Subcutaneous adipose tissue (tissue), 4 donors: ENCODE data around the gene MPND. TPM values are rescaled to one million over a fixed set of nuclear protein-coding genes. Genes with fewer than 3 reads are reported as not detected.

ENCODE experiments used
- total RNA-seq, 4 donors: library from RNA; depleted of rRNA; stranded (reverse); fragments of >200 nt; gene quantifications; one replicate each; pipeline ENCODE4 v1.1.0, GENCODE V29; 2016
- TF ChIP-seq, protein P1 (sequence below): fragments of 450-650 bp; IDR thresholded peaks from one replicate; pipeline ENCODE4 v1.5.1; 2016; ENCODE audit warnings: low read depth, mild to moderate bottlenecking, control low read depth, antibody characterized with exemption, moderate library complexity

The MPND gene
- total RNA-seq, 4 donors from 2014 or later: 3.8 to 13.2 (median 8.4) TPM

DNA sequence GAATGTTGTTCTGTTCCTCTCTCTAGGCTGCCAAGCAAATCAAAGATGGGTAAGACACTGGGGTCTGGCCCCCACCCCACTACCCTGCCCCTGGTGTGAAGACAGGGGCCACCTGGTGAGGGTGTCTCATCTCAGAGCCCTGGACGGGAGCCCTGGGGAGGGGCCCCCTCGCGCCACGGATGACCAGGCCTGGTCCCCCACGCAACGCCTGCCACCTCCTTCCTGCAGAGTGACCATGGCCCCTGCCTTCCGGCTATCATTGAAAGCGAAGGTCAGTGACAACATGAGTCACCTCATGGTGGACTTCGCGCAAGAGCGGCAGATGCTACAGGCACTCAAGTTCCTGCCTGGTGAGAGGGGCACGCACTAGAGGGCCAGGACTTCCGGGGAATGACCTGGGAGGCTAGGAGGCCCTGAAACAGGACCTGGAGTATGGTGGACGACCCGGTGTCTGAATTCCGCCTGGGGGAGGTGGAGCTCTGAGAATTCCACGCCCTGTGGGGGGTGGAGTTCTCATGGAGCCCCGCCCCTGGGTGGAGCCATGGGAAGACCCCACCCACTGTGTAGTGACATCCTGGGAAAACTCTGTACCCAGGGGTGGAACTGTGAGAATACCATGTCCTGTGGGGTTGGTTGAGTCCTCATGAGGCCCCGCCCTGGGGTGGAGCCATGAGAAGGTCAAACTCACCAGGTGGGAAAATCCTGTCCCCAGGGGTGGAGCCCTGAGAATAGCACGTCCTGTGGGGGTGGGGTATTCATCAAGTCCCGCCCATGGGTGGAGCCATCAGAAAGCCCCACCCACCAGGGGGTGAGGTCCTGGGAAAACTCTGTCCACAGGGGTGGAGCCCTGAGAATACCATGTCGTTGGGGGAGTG, 32.9 kb upstream of the MPND start:
- TF ChIP-seq, protein P1, sequence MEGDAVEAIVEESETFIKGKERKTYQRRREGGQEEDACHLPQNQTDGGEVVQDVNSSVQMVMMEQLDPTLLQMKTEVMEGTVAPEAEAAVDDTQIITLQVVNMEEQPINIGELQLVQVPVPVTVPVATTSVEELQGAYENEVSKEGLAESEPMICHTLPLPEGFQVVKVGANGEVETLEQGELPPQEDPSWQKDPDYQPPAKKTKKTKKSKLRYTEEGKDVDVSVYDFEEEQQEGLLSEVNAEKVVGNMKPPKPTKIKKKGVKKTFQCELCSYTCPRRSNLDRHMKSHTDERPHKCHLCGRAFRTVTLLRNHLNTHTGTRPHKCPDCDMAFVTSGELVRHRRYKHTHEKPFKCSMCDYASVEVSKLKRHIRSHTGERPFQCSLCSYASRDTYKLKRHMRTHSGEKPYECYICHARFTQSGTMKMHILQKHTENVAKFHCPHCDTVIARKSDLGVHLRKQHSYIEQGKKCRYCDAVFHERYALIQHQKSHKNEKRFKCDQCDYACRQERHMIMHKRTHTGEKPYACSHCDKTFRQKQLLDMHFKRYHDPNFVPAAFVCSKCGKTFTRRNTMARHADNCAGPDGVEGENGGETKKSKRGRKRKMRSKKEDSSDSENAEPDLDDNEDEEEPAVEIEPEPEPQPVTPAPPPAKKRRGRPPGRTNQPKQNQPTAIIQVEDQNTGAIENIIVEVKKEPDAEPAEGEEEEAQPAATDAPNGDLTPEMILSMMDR: no peak

DNA sequence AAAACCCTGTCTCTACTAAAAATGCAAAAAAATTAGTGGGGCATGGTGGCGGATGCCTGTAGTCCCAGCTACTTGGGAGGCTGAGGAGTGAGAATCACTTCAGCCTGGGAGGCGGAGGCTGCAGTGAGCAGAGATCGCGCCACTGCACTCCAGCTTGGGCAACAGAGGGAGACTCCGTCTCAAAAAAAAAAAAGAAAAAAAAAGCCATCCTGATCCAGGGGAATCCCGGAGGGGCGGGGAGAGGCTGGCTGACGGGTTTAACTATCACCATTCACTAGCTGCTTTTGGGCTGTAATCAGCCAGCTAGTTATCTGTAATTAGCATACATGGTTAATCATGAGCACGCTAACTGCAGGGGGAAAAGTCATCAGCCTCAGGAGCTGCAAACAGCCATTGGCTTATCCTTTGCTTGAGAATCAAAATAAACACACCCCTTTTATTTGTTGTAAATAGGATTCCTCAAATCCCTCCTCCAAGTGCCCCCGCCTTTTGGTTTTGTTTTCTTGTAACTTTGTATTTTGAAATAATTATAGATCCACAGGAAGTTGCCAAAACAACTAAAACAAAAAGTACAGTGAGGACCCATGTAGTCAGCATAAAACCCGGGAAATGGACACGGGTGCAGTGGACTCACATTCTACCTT, 29.4 kb upstream of the MPND start:
- TF ChIP-seq, protein P1: no peak

DNA sequence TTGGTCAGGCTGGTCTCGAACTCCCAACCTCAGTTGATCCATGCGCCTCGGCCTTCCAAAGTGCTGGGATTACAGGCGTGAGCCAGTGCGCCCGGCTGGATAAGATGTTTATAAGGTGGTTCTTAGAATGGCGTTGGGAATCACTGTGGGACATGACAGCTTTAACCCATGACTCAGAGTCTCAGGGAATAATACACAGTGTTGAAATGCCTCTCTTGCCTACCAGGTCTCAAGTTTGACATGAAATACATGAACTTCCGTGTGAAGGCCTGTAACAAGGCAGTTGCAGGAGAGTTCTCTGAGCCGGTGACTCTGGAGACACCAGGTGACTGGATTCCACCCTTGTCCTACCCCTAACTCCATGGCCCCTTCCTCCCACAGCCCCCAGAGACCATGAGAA, 26.4 kb upstream of the MPND start:
- TF ChIP-seq, protein P1: no peak

DNA sequence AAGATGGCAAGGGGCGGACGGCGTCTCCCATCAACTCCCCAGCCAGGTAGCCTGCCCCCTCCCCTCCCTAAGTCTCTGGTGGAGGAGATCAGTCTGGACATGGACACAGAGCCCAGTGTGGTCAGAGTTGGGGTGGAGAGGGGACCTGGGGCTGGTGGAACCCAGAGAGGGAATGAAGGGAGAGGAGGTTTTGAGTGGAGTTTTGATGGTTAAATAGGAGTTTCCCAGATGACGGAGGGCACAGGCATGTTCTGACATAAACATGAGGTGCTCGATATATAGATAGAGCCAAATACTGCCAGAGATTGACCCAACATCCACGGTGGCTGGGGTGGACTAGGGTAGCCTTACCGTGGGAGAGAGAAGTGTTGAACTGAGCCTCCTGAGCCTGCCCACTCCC, 24.9 kb upstream of the MPND start:
- TF ChIP-seq, protein P1: no peak

DNA sequence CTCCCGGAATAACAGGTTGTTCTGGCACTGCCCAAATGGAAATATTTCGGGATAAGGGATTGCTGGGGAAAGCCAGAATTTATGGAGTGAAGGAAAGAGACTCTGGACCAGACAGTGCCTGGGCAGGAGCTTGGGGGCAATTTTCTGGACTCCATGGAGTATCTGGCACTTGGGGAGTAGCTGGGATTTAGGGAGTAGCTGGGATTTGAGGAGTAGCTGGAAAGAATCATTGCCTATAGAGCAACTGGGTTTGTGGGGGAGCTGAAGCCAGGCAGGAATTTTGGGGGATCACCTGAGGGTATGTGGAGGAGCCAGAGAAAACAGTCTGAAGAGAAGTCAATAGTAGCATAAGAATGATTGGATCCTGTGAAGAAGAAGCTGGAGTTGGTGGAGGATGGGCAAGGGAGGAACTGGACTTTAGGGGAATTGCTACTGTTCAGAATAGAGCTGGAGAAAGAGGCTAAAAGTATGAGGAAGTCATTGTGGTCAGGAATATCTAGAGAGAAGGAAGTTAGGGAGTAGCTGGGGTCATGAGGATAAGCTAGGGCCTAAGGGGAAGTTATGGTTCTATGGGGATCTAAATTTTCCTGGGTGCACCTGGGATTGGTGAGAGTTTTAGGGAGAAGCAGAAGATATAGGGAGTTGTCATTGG, 24.2 kb upstream of the MPND start:
- TF ChIP-seq, protein P1: no peak

DNA sequence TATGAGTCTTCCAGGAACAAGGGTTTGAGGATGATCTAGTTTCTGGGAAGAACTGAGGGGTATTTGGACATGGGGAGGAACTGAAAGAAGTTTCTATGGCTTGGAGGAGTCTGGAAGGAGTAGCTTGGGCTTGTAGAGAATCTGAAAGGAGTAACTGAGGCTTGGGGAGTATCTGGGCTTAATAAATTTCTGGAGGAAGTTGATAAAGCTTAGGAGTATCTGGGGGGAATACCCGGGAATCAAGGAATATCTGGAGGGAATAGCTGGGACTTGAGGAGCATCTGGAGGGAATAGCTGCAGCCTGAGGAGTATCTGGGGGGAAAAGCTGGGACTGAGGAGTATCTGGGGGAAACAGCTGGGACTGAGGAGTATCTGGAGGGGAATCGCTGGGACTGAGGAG, 22.9 kb upstream of the MPND start:
- TF ChIP-seq, protein P1: no peak
